GM12878 (cell line): ENCODE measurements around the gene CAMK2A. TPM values are rescaled to one million over a fixed set of nuclear protein-coding genes. Genes with fewer than 3 reads are reported as not detected.

Source experiments
- ATAC-seq: fragments of 200-7000 bp; cut with Tn5 transposase; 3 replicates; pipeline ENCODE4 v1.9.1; 2020; ENCODE audit warnings: mild to moderate bottlenecking, moderate library complexity
- BruUV-seq: library from RNA; stranded (reverse); fragments of 400-500 nt; replicated peaks from 2 replicates; lab custom pipeline; 2021; lab: Mats Ljungman, UMichigan
- CTCF ChIA-PET: fragments of 300-600 bp; sonication (Branson Sonifier 250); formaldehyde crosslinking; extraction: SDS; loops from one replicate; lab custom pipeline; 2021; ENCODE audit warnings: inconsistent platforms; lab: Yijun Ruan, JAX
- POLR2A ChIA-PET: fragments of 350-600 bp; formaldehyde crosslinking; extraction: SDS; loops from one replicate; lab custom pipeline; 2021; ENCODE audit warnings: inconsistent platforms; lab: Charles Lee
- RAD21 ChIA-PET: fragments of 300-600 bp; sonication (Branson Sonifier 250); formaldehyde crosslinking; loops from one replicate; lab custom pipeline; 2023; ENCODE audit warnings: antibody characterized with exemption; ENCODE audit not compliant: unreplicated experiment; lab: Charles Lee
- SMC1A ChIA-PET: fragments of 300-600 bp; sonication (Branson Sonifier 250); formaldehyde crosslinking; loops from one replicate; lab custom pipeline; 2023; ENCODE audit not compliant: unreplicated experiment, uncharacterized antibody; lab: Charles Lee
- DNase-seq: peaks from one replicate; pipeline ENCODE4 v3.0.0-alpha.2; 2011; ENCODE audit warnings: low read depth, low spot score
- FAIRE-seq: peaks from 3 replicates; lab custom pipeline; 2011; peaks lifted over from hg19 to GRCh38; lab: Jason Lieb, UNC
- H2AFZ ChIP-seq: 2 replicates; pipeline ENCODE4 v1.6.0; 2011; ENCODE audit warnings: low read depth, low read length, control low read depth; ENCODE audit not compliant: control insufficient read depth
- H3K27ac ChIP-seq: 2 replicates; pipeline ENCODE4 v1.5.1; 2011; ENCODE audit warnings: control low read depth; ENCODE audit not compliant: control insufficient read depth, insufficient read depth
- H3K27me3 ChIP-seq, 2 experiments: replicated peaks in 1 of 2; 2 replicates each; pipeline versions ENCODE4 v1.6.0 to v1.6.1; 2011; ENCODE audit warnings: low read length in 1 of 2; ENCODE audit not compliant: control insufficient read depth in 2 of 2, insufficient read depth in 2 of 2
- H3K36me3 ChIP-seq, 2 experiments: 2 replicates each; pipeline ENCODE4 v1.5.1; 2011; ENCODE audit warnings: low read length in 1 of 2; ENCODE audit not compliant: control insufficient read depth in 2 of 2, insufficient read depth in 2 of 2
- H3K4me1 ChIP-seq: 2 replicates; pipeline ENCODE4 v1.6.1; 2011; ENCODE audit warnings: mild to moderate bottlenecking, low read length, moderate library complexity, mixed read lengths; ENCODE audit not compliant: control insufficient read depth, insufficient read depth
- H3K4me2 ChIP-seq: 2 replicates; pipeline ENCODE4 v1.6.0; 2011; ENCODE audit warnings: control low read depth; ENCODE audit not compliant: control insufficient read depth, insufficient read depth
- H3K4me3 ChIP-seq: fragments of 200-600 bp; sonication (generic); 2 replicates; pipeline ENCODE4 v1.5.1; 2016
- H3K79me2 ChIP-seq: 2 replicates; pipeline ENCODE4 v1.6.0; 2011; ENCODE audit warnings: low read length; ENCODE audit not compliant: control insufficient read depth, insufficient read depth
- H3K9ac ChIP-seq: 2 replicates; pipeline ENCODE4 v1.8.0; 2011; ENCODE audit warnings: low read length, control low read depth, mixed read lengths; ENCODE audit not compliant: control insufficient read depth, insufficient read depth
- H3K9me3 ChIP-seq: replicated peaks from 3 replicates; pipeline ENCODE4 v1.5.1; 2011; ENCODE audit warnings: mild to moderate bottlenecking, low read length; ENCODE audit not compliant: control insufficient read depth, insufficient read depth
- H4K20me1 ChIP-seq: 2 replicates; pipeline ENCODE4 v1.6.0; 2011; ENCODE audit not compliant: control insufficient read depth, insufficient read depth
- CREM ChIP-seq: IDR thresholded peaks from 2 replicates; pipeline ENCODE4 v1.6.1; 2014; ENCODE audit warnings: antibody characterized with exemption, low read depth
- EP300 ChIP-seq, 2 experiments: fragments of 150-350 bp in 1 of 2; IDR thresholded peaks; 2 replicates each; pipeline ENCODE4 v1.6.1; 2011 to 2012; ENCODE audit warnings: low read depth in 2 of 2, low read length in 2 of 2, borderline replicate concordance in 1 of 2, improper control_type of control experiment in 1 of 2, inconsistent platforms in 1 of 2; ENCODE audit not compliant: control insufficient read depth in 1 of 2
- MEF2B ChIP-seq: fragments of 450-650 bp; IDR thresholded peaks from 2 replicates; pipeline ENCODE4 v1.6.1; 2018; ENCODE audit warnings: mild to moderate bottlenecking, moderate library complexity; ENCODE audit not compliant: partially characterized antibody, poor library complexity, severe bottlenecking
- SMARCA5 ChIP-seq: fragments of 450-650 bp; IDR thresholded peaks from 2 replicates; pipeline ENCODE4 v1.6.1; 2017; ENCODE audit warnings: mild to moderate bottlenecking
- TAF1 ChIP-seq: IDR thresholded peaks from 2 replicates; pipeline ENCODE4 v1.6.1; 2011; ENCODE audit warnings: mild to moderate bottlenecking, low read depth, low read length, borderline replicate concordance
- TCF12 ChIP-seq: IDR thresholded peaks from 2 replicates; pipeline ENCODE4 v1.6.1; 2011; ENCODE audit warnings: low read depth, mild to moderate bottlenecking, low read length
- ZNF207 ChIP-seq: fragments of 450-650 bp; IDR thresholded peaks from 2 replicates; pipeline ENCODE4 v1.6.1; 2014; ENCODE audit warnings: antibody characterized with exemption, mild to moderate bottlenecking, borderline replicate concordance
- WGBS: methylation state at CpG from one replicate; pipeline ENCODE4 v1.1.6; 2016; ENCODE audit warnings: low lambda C conversion rate; ENCODE audit not compliant: insufficient replicate concordance, insufficient coverage; ENCODE audit errors: missing lambda C conversion rate; 5-methylcytosine and 5-hydroxymethylcytosine counted together
- in situ Hi-C: fragments of 300-500 bp; cut with MboI; formaldehyde crosslinking; loops from 9 replicates; pipeline ENCODE4 v1.14.3; 2018; ENCODE audit warnings: mixed read lengths
- intact Hi-C: fragments of 100-400 bp; cut with micrococcal nuclease; formaldehyde crosslinking; loops from one replicate; pipeline ENCODE4 v1.14.2; 2022; ENCODE audit not compliant: unreplicated experiment
- polyA plus RNA-seq, 11 experiments: library from polyadenylated mRNA; depleted of rRNA in 4 of 11; unstranded in 6 of 11; stranded (reverse) in 5 of 11; fragments of >200 nt; fragmentation: Nextera tagmentation in 4 of 11; fragmentation: Illumina TruSeq in 1 of 11; extraction: Ambion mirVana in 4 of 11; extraction: Trizol in 1 of 11; gene quantifications; 1 replicate in 1 of 11; 2 replicates in 10 of 11; pipeline versions ENCODE4 v1.2.1 to v1.2.3, GENCODE V29; 2011 to 2016; ENCODE audit warnings: inconsistent platforms in 2 of 11, missing spikeins in 2 of 11, low read depth in 1 of 11
- total RNA-seq, 4 experiments: library from RNA; depleted of rRNA in 3 of 4; stranded (reverse); fragments of >200 nt in 3 of 4; fragmentation: Illumina TruSeq in 1 of 4; extraction: Trizol in 1 of 4; gene quantifications; 2 replicates each; pipeline versions ENCODE4 v1.2.1 to v1.2.3, GENCODE V29; 2013 to 2021
- TF ChIP-seq, protein P1 (sequence below): IDR thresholded peaks from 2 replicates; pipeline ENCODE4 v1.6.1; 2011; ENCODE audit warnings: mild to moderate bottlenecking, low read depth, low read length, moderate library complexity; ENCODE audit not compliant: insufficient replicate concordance
- TF ChIP-seq, protein P2 (sequence below): fragments of 450-650 bp; IDR thresholded peaks from 2 replicates; pipeline ENCODE4 v1.6.1; 2016; ENCODE audit warnings: mild to moderate bottlenecking
- TF ChIP-seq, protein P3 (sequence below): IDR thresholded peaks from 2 replicates; pipeline ENCODE4 v1.6.1; 2011; ENCODE audit warnings: low read depth, mild to moderate bottlenecking, low read length, moderate library complexity, borderline replicate concordance; ENCODE audit errors: extremely low read depth

The CAMK2A gene
- total and polyA plus RNA-seq, 10 of the 15 experiments (the other 5 are each of a cell fraction or from before 2014, with no cell fraction given): 0.11 TPM; not detected in 9

DNA sequence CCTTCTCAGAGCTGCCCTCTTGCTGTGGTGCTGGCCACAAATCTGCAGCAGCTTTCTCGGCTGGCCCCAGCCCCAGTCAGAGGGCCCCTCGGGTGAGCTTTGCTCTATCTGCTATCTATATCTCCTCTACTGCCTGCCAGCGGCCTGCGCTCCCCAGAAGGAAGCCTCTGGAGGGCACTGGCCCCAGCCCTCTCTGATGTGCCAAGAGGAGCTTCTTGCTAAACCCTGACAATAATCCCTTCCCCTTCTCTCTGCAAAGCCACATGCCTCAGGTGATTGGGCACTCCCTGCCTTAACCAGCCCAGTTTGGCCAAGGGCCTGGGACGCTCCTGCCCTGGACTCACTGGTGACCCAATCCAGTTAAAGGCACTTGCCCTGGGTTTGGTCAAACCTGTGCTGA is 42.7 kb downstream of the CAMK2A start (continued):
- no peak for TF ChIP-seq TAF1
- TF ChIP-seq, protein P1, sequence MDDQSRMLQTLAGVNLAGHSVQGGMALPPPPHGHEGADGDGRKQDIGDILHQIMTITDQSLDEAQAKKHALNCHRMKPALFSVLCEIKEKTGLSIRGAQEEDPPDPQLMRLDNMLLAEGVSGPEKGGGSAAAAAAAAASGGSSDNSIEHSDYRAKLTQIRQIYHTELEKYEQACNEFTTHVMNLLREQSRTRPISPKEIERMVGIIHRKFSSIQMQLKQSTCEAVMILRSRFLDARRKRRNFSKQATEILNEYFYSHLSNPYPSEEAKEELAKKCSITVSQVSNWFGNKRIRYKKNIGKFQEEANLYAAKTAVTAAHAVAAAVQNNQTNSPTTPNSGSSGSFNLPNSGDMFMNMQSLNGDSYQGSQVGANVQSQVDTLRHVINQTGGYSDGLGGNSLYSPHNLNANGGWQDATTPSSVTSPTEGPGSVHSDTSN: no peak
- TF ChIP-seq, protein P2, sequence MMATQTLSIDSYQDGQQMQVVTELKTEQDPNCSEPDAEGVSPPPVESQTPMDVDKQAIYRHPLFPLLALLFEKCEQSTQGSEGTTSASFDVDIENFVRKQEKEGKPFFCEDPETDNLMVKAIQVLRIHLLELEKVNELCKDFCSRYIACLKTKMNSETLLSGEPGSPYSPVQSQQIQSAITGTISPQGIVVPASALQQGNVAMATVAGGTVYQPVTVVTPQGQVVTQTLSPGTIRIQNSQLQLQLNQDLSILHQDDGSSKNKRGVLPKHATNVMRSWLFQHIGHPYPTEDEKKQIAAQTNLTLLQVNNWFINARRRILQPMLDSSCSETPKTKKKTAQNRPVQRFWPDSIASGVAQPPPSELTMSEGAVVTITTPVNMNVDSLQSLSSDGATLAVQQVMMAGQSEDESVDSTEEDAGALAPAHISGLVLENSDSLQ: no peak
- TF ChIP-seq, protein P3, sequence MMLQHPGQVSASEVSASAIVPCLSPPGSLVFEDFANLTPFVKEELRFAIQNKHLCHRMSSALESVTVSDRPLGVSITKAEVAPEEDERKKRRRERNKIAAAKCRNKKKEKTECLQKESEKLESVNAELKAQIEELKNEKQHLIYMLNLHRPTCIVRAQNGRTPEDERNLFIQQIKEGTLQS: no peak
- TF ChIP-seq EP300 (IDR thresholded peaks at IDR 0.05; ENCODE audit: borderline replicate concordance in 1 of 2, control insufficient read depth in 1 of 2, low read depth in 2 of 2, low read length in 2 of 2): no peak
- no peak for TF ChIP-seq ZNF207
- TF ChIP-seq, all 136 proteins: peak for 0

- BruUV-seq: no TSS peak
- Histone ChIP-seq H3K9me3 (no peaks in the 10 kb centered on the region), H2AFZ (no peak overlapping the region), H3K4me1 (no peaks in the 10 kb centered on the region), H3K9ac (no peak overlapping the region), H3K79me2 (no peaks in the 10 kb centered on the region), H3K36me3 (no peaks in the 10 kb centered on the region), H3K4me2 (no peak overlapping the region), H3K27ac (no peak overlapping the region), H3K27me3 (peaks cover 0 to 1% of the 10 kb centered on the region in 2 experiments; a peak in 2 of 4 replicates), H3K4me3 (no peak overlapping the region), H4K20me1 (no peaks in the 10 kb centered on the region)
- WGBS: 46% methylated on average over 5 of the region's 5 CpGs
- in situ Hi-C loops (no loop called here), intact Hi-C loops (no loop called here)
- CTCF ChIA-PET: interaction anchor here (0.6 to 1.0 kb wide), 3 partner anchors 31 to 118 kb away, joined by 3 read pairs; no protein-coding TSS in a partner anchor
- FAIRE-seq (no peak), DNase-seq (no peak), ATAC-seq (no peak)
- RAD21 ChIA-PET: interaction anchor here (0.6 kb wide), 1 partner anchor 430 kb away, joined by 4 read pairs; no protein-coding TSS in a partner anchor
- SMC1A ChIA-PET: interaction anchor here (1.0 kb wide), 1 partner anchor 28 kb away, joined by 4 read pairs; no protein-coding TSS in a partner anchor
- TF ChIP-seq SMARCA5 (no peak), CREM (no peak), MEF2B (no peak), TCF12 (no peak)
- POLR2A ChIA-PET: no interaction called here
Measured at GRCh38 chr5:150246429-150246828, 43.1 kb downstream of the CAMK2A start.
